HG03378 (cell line): ENCODE measurements around the gene C1D.
"Not testable (repeated sequence)": the region's sequence is repeated elsewhere in the genome, so short reads cannot be mapped to it uniquely, and the experiment has no call there.

ENCODE experiments used
- ATAC-seq: cut with Tn5 transposase; IDR thresholded peaks from one replicate; pipeline ENCODE4 v1.9.1; 2021; ENCODE audit warnings: mild to moderate bottlenecking, moderate library complexity; ENCODE audit not compliant: unreplicated experiment

C1D gene

GRCh38 chr2:68009526-68009925 lies 53.3 kb downstream of the C1D start:
- ATAC-seq: no peak

GRCh38 chr2:68000170-68000825 lies 62.5 kb downstream of the C1D start:
- ATAC-seq: no peak

GRCh38 chr2:67999332-67999731 lies 63.5 kb downstream of the C1D start:
- ATAC-seq: no peak

GRCh38 chr2:67997903-67998302 lies 64.9 kb downstream of the C1D start:
- no peak for ATAC-seq

GRCh38 chr2:67997528-67997900 lies 65.3 kb downstream of the C1D start:
- no peak for ATAC-seq

- no peak for ATAC-seq
Observed at GRCh38 chr2:67996772-67997527, 65.9 kb downstream of the C1D start.

- no peak for ATAC-seq
Observed at GRCh38 chr2:67994716-67995115, 68.1 kb downstream of the C1D start.

GRCh38 chr2:67994069-67994468 lies 68.7 kb downstream of the C1D start:
- ATAC-seq: not testable (repeated sequence)

GRCh38 chr2:67993329-67993728 lies 69.5 kb downstream of the C1D start:
- ATAC-seq: no peak

- ATAC-seq: no peak
Observed at GRCh38 chr2:67991456-67991855, 71.3 kb downstream of the C1D start.
